Smooth muscle cell (in vitro differentiated cells): ENCODE measurements around the gene DAW1. TPM values are rescaled to one million over a fixed set of nuclear protein-coding genes. Genes with fewer than 3 reads are reported as not detected.

Experiments
- DNase-seq: peaks from one replicate; lab custom pipeline; 2025; ENCODE audit not compliant: unreplicated experiment; lab: John Stamatoyannopoulos, UW
- H2AFZ ChIP-seq: fragments of 200-600 bp; sonication (generic); 2 replicates; pipeline ENCODE4 v1.6.0; 2016; ENCODE audit warnings: antibody characterized with exemption, low read depth, mild to moderate bottlenecking
- H3F3A ChIP-seq: fragments of 200-600 bp; sonication (generic); 2 replicates; pipeline ENCODE4 v1.6.0; 2017; ENCODE audit warnings: antibody characterized with exemption, low read depth
- H3K27ac ChIP-seq: fragments of 200-600 bp; sonication (generic); 2 replicates; pipeline ENCODE4 v1.5.1; 2016; ENCODE audit warnings: low read depth, mild to moderate bottlenecking
- H3K27me3 ChIP-seq: fragments of 200-600 bp; sonication (generic); 2 replicates; pipeline ENCODE4 v1.6.1; 2016; ENCODE audit warnings: low read depth, mild to moderate bottlenecking
- H3K36me3 ChIP-seq: fragments of 200-600 bp; sonication (generic); 2 replicates; pipeline ENCODE4 v1.5.1; 2016; ENCODE audit warnings: low read depth
- H3K4me1 ChIP-seq: fragments of 200-600 bp; sonication (generic); 2 replicates; pipeline ENCODE4 v1.5.1; 2016; ENCODE audit warnings: low read depth
- H3K4me2 ChIP-seq: fragments of 200-600 bp; sonication (generic); 2 replicates; pipeline ENCODE4 v1.6.0; 2016; ENCODE audit warnings: mild to moderate bottlenecking
- H3K4me3 ChIP-seq: fragments of 200-600 bp; sonication (generic); 2 replicates; pipeline ENCODE4 v1.5.1; 2016; ENCODE audit warnings: mild to moderate bottlenecking
- H3K79me2 ChIP-seq: fragments of 200-600 bp; sonication (generic); 2 replicates; pipeline ENCODE4 v1.6.0; 2016; ENCODE audit warnings: low read depth, mild to moderate bottlenecking
- H3K9ac ChIP-seq: fragments of 200-600 bp; sonication (generic); 2 replicates; pipeline ENCODE4 v1.6.0; 2016; ENCODE audit warnings: low read depth
- H3K9me3 ChIP-seq: fragments of 200-600 bp; sonication (generic); replicated peaks from 2 replicates; pipeline ENCODE4 v1.5.1; 2016; ENCODE audit warnings: low read depth
- H4K20me1 ChIP-seq: fragments of 200-600 bp; sonication (generic); 2 replicates; pipeline ENCODE4 v1.6.0; 2016; ENCODE audit warnings: low read depth
- CTCF ChIP-seq: fragments of 200-600 bp; sonication (generic); IDR thresholded peaks from 2 replicates; pipeline ENCODE4 v1.5.1; 2017; ENCODE audit warnings: borderline replicate concordance, mild to moderate bottlenecking, antibody characterized with exemption; ENCODE audit not compliant: insufficient read depth, poor library complexity, severe bottlenecking
- WGBS: methylation state at CpG from one replicate; pipeline ENCODE4 v1.1.7; 2016; ENCODE audit warnings: low lambda C conversion rate; 5-methylcytosine and 5-hydroxymethylcytosine counted together
- polyA plus RNA-seq: library from polyadenylated mRNA; unstranded; fragments of >200 nt; fragmentation: Nextera tagmentation; extraction: Ambion mirVana; gene quantifications from 2 replicates; pipeline ENCODE4 v1.2.1, GENCODE V29; 2016
- total RNA-seq: library from RNA; depleted of rRNA; stranded (reverse); fragments of >200 nt; gene quantifications from 2 replicates; pipeline ENCODE4 v1.2.3, GENCODE V29; 2014

DAW1 gene
- total and polyA plus RNA-seq, 2 experiments from 2014 or later, result not detected

- Histone ChIP-seq H3K27ac (no peak overlapping the region), H3K79me2 (no peaks in the 10 kb centered on the region), H3K9ac (no peak overlapping the region), H3K4me1 (no peaks in the 10 kb centered on the region), H3K9me3 (no peaks in the 10 kb centered on the region), H3K4me3 (no peak overlapping the region), H2AFZ (no peak overlapping the region), H3K4me2 (no peak overlapping the region), H3F3A (no peaks in the 10 kb centered on the region), H4K20me1 (no peaks in the 10 kb centered on the region), H3K27me3 (no peaks in the 10 kb centered on the region), H3K36me3 (no peaks in the 10 kb centered on the region)
- WGBS, result 92% methylated on average over 1 of the region's 1 CpG
- no peak for DNase-seq
- no peak for TF ChIP-seq CTCF
Measured at GRCh38 chr2:227906991-227907390, 35.6 kb downstream of the DAW1 start.

GRCh38 chr2:227908266-227909054 lies 37.0 kb downstream of the DAW1 start:
- Histone ChIP-seq H3K4me1 (no peaks in the 10 kb centered on the region), H3K79me2 (no peaks in the 10 kb centered on the region), H3K36me3 (no peaks in the 10 kb centered on the region), H2AFZ (no peak overlapping the region), H3K27me3 (no peaks in the 10 kb centered on the region), H4K20me1 (no peaks in the 10 kb centered on the region), H3K4me2 (no peak overlapping the region), H3F3A (no peaks in the 10 kb centered on the region), H3K27ac (no peak overlapping the region), H3K9ac (no peak overlapping the region), H3K4me3 (no peak overlapping the region), H3K9me3 (no peaks in the 10 kb centered on the region)
- TF ChIP-seq CTCF, result no peak
- DNase-seq, result no peak
- WGBS, result 79% methylated on average over 7 of the region's 7 CpGs

GRCh38 chr2:227914362-227914761 lies 42.9 kb downstream of the DAW1 start:
- H2AFZ ChIP-seq, result no peak overlapping the region
- no peaks in the 10 kb centered on the region for H3K79me2 ChIP-seq
- H4K20me1 ChIP-seq, result no peaks in the 10 kb centered on the region
- no peaks in the 10 kb centered on the region for H3K4me1 ChIP-seq
- no peaks in the 10 kb centered on the region for H3K27me3 ChIP-seq
- H3K4me3 ChIP-seq, result no peak overlapping the region
- no peaks in the 10 kb centered on the region for H3K36me3 ChIP-seq
- H3K9ac ChIP-seq, result no peak overlapping the region
- DNase-seq, result no peak
- H3K4me2 ChIP-seq, result no peak overlapping the region
- H3K27ac ChIP-seq, result no peak overlapping the region
- TF ChIP-seq CTCF, result no peak
- H3F3A ChIP-seq, result no peaks in the 10 kb centered on the region
- no peaks in the 10 kb centered on the region for H3K9me3 ChIP-seq
- WGBS, result 60% methylated on average over 2 of the region's 2 CpGs

GRCh38 chr2:227921648-227922047 lies 50.2 kb downstream of the DAW1 start:
- no peak overlapping the region for H3K9ac ChIP-seq
- DNase-seq, result no peak
- H3K36me3 ChIP-seq, result no peaks in the 10 kb centered on the region
- no peak overlapping the region for H2AFZ ChIP-seq
- H3K27ac ChIP-seq, result no peak overlapping the region
- 96% methylated on average over 4 of the region's 4 CpGs for WGBS
- no peaks in the 10 kb centered on the region for H3F3A ChIP-seq
- no peaks in the 10 kb centered on the region for H3K4me1 ChIP-seq
- no peaks in the 10 kb centered on the region for H4K20me1 ChIP-seq
- H3K9me3 ChIP-seq, result no peaks in the 10 kb centered on the region
- no peaks in the 10 kb centered on the region for H3K27me3 ChIP-seq
- no peaks in the 10 kb centered on the region for H3K79me2 ChIP-seq
- no peak overlapping the region for H3K4me3 ChIP-seq
- H3K4me2 ChIP-seq, result no peak overlapping the region
- TF ChIP-seq CTCF, result no peak
